ENCODE results near the gene PBOV1. TPM values are rescaled to one million over a fixed set of nuclear protein-coding genes. Genes with fewer than 3 reads are reported as not detected.

Gene PBOV1
- total and polyA plus RNA-seq, 9 donors = not detected

DNA sequence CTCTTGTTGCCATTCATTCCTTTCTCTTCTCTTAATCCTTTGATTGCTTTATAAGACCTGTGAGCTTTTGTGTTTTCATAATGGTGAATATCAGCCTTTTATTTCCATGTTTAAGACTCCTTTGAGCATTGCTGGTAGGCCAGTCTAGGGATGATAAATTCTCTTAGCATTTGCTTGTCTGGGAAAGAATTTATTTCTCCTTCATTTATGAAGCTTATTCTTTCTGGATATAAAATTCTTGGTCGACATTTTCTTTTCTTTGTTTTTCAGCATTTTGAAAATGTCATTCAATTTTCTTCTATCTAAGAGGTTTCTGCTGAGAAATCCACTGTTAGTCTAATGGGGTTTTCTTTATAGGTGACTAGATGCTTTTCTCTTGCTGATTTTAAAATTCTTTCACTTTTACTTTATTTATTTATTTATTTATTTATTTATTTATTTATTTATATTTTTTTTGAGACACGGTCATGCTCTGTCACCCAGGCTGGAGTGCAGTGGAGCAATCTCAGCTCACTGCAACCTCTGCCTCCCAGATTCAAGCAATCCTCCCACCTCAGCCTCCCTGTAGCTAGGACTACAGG is 41.5 kb downstream of the PBOV1 start:
- H3K36me3 ChIP-seq = no peaks in the 10 kb centered on the region
- H3K4me1 ChIP-seq (ENCODE audit: insufficient read depth) = no peaks in the 10 kb centered on the region
- peaks cover 0 to 4% of the 10 kb centered on the region in 2 donors for H3K9me3 ChIP-seq
- intact Hi-C loops (cut with DNase I) = no loop called here
- no peaks in the 10 kb centered on the region for H3K27me3 ChIP-seq
- 92 to 97% (median 95%) methylated on average over 2 of the region's 2 CpGs for WGBS, 3 donors
- DNase-seq = no peak
- no peak overlapping the region for H3K27ac ChIP-seq
- TF ChIP-seq, protein P1, sequence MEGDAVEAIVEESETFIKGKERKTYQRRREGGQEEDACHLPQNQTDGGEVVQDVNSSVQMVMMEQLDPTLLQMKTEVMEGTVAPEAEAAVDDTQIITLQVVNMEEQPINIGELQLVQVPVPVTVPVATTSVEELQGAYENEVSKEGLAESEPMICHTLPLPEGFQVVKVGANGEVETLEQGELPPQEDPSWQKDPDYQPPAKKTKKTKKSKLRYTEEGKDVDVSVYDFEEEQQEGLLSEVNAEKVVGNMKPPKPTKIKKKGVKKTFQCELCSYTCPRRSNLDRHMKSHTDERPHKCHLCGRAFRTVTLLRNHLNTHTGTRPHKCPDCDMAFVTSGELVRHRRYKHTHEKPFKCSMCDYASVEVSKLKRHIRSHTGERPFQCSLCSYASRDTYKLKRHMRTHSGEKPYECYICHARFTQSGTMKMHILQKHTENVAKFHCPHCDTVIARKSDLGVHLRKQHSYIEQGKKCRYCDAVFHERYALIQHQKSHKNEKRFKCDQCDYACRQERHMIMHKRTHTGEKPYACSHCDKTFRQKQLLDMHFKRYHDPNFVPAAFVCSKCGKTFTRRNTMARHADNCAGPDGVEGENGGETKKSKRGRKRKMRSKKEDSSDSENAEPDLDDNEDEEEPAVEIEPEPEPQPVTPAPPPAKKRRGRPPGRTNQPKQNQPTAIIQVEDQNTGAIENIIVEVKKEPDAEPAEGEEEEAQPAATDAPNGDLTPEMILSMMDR (IDR thresholded peaks at IDR 0.05) = no peak
- TF ChIP-seq EP300 (IDR thresholded peaks at IDR 0.05) (no peak), POLR2A (IDR thresholded peaks at IDR 0.05) (no peak)
- H3K4me3 ChIP-seq = no peak overlapping the region

DNA sequence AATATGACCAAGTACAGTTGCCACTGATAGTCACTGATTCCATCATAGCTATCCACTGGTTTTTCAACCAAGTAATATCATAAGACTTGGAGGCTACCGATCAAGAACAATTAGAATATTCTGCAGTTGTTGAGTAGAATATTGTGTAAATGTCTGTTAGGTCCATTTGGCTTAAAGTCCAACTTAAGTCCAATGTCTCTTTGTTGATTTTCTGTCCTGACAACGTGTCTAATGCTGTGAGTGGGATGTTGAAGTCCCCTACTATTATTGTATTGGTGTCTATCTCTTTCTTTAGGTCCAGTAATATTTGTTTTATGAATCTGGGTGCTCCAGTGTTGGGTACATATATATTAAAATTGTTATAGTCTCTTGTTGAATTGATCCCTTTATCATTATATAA is 42.7 kb downstream of the PBOV1 start:
- no peaks in the 10 kb centered on the region for H3K27me3 ChIP-seq
- TF ChIP-seq, protein P1 (IDR thresholded peaks at IDR 0.05) = no peak
- TF ChIP-seq EP300 (IDR thresholded peaks at IDR 0.05) = no peak
- TF ChIP-seq POLR2A (IDR thresholded peaks at IDR 0.05) = no peak
- H3K9me3 ChIP-seq = peaks cover 0 to 4% of the 10 kb centered on the region in 2 donors
- H3K4me1 ChIP-seq (ENCODE audit: insufficient read depth) = no peaks in the 10 kb centered on the region
- 77 to 85% (median 82%) methylated on average over 2 of the region's 2 CpGs for WGBS, 3 donors
- intact Hi-C loops (cut with DNase I) = no loop called here
- no peak overlapping the region for H3K4me3 ChIP-seq
- no peak for DNase-seq
- H3K27ac ChIP-seq = no peak overlapping the region
- no peaks in the 10 kb centered on the region for H3K36me3 ChIP-seq

Other genes starting within 250 kb of the PBOV1 start
- 10 to 100 TPM in 1 of 7 donors, 1 to 10 TPM in 6; 3.7 to 56.2 (median 7.8) TPM for gene PERP, start 111.1 kb downstream of the PBOV1 start, total RNA-seq
- gene PERP, start 111.1 kb downstream of the PBOV1 start, polyA plus RNA-seq = 10 to 100 TPM in 1 of 2 donors, 1 to 10 TPM in 1; 3.1 to 11.6 TPM
- gene ARFGEF3, start 56.6 kb downstream of the PBOV1 start, total RNA-seq = 1 to 10 TPM in 2 of 7 donors, under 1 TPM in 5; 0.18 to 6.1 (median 0.77) TPM
- gene ARFGEF3, start 56.6 kb downstream of the PBOV1 start, polyA plus RNA-seq = under 1 TPM; 0.15 to 0.27 TPM
- not detected for gene SMIM28, start 159.4 kb upstream of the PBOV1 start, total RNA-seq
- gene SMIM28, start 159.4 kb upstream of the PBOV1 start, polyA plus RNA-seq = not detected
- gene HEBP2, start 185.7 kb upstream of the PBOV1 start, total RNA-seq = 10 to 100 TPM; 44.1 to 64.8 (median 44.4) TPM
- 10 to 100 TPM; 12.4 to 29.5 TPM for gene HEBP2, start 185.7 kb upstream of the PBOV1 start, polyA plus RNA-seq